HG03469 (cell line): ENCODE results near the gene EMC10.

Experiments used
- ATAC-seq: cut with Tn5 transposase; IDR thresholded peaks from one replicate; pipeline ENCODE4 v1.9.1; 2021; ENCODE audit warnings: mild to moderate bottlenecking, moderate library complexity, moderate number of reproducible peaks; ENCODE audit not compliant: unreplicated experiment

EMC10 gene

GRCh38 chr19:50537769-50538230 lies 61.5 kb downstream of the EMC10 start:
- ATAC-seq: no peak
